HAP-1 (cell line): ENCODE results near the gene SPIN4.

Experiments used
- DNase-seq, 2 experiments: peaks; one replicate each; pipeline ENCODE4 v3.0.0-alpha.2; 2016 to 2020; ENCODE audit warnings: low spot score in 2 of 2
- H3K27me3 ChIP-seq: fragments of 250-450 bp; sonication (Bioruptor Pico); 2 replicates; pipeline ENCODE4 v1.5.1; 2020; ENCODE audit warnings: low read depth, mild to moderate bottlenecking, moderate library complexity
- H3K36me3 ChIP-seq: fragments of 250-450 bp; sonication (Bioruptor Pico); replicated peaks from 2 replicates; pipeline ENCODE4 v1.5.1; 2020; ENCODE audit warnings: mild to moderate bottlenecking
- H3K4me1 ChIP-seq: fragments of 250-450 bp; sonication (Bioruptor Pico); 2 replicates; pipeline ENCODE4 v1.5.1; 2020; ENCODE audit warnings: mild to moderate bottlenecking
- H3K4me3 ChIP-seq: fragments of 250-450 bp; sonication (Bioruptor Pico); 2 replicates; pipeline ENCODE4 v1.5.1; 2020; ENCODE audit warnings: mild to moderate bottlenecking, moderate library complexity
- H3K9me3 ChIP-seq: fragments of 250-450 bp; sonication (Bioruptor Pico); 2 replicates; pipeline ENCODE4 v1.5.1; 2020; ENCODE audit warnings: mild to moderate bottlenecking, moderate library complexity
- in situ Hi-C: fragments of 300-500 bp; cut with MboI; formaldehyde crosslinking; loops from 3 replicates; pipeline ENCODE4 v1.14.3; 2020; ENCODE audit warnings: low sequenced_read_pairs, inconsistent platforms, mixed read lengths

The SPIN4 gene

DNA sequence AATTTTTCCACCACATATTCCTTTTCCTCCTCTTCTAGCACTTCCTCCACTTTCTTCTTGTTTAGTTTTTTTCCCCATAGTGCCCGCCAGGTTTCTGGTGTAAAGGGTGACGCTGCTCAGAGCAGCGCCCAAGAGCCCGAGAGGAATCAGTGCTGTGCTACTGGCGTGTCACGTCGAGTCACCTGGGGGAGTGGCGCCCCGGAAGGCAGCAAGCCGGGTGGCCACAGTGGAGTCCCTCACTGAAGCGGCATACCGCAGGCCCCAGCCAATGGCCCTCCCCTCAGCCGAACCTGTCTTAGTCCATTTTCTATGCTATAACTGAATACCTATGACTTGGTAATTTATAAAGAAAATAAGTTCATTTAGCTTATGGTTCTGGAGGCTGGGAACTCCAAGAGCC, 51.5 kb downstream of the SPIN4 start:
- H3K4me3 ChIP-seq, result no peak overlapping the region
- in situ Hi-C loops, result no loop called here
- 0 out of 2 replicates have a peak, but pooled peaks cover 3% of the 10 kb centered on the region for H3K27me3 ChIP-seq
- H3K36me3 ChIP-seq, result no peaks in the 10 kb centered on the region
- no peaks in the 10 kb centered on the region for H3K4me1 ChIP-seq
- H3K9me3 ChIP-seq, result no peaks in the 10 kb centered on the region
- DNase-seq, result no peak
